ENCODE measurements around the gene C6orf89. TPM values are rescaled to one million over a fixed set of nuclear protein-coding genes. Genes with fewer than 3 reads are reported as not detected.
A peak's percentile ranks its signal among the peaks of the same experiment; 100 is the strongest.
"Not testable (repeated sequence)": the region's sequence is repeated elsewhere in the genome, so short reads cannot be mapped to it uniquely, and the experiment has no call there.

Gene C6orf89
- total RNA-seq, 1 experiment from 2014 or later: 43.6 TPM

GRCh38 chr6:36924131-36924530, 38.4 kb downstream of the C6orf89 start:
- no peak for DNase-seq (ENCODE audit: low read depth)

- DNase-seq (ENCODE audit: low read depth): no peak
These were observed 39.1 kb downstream of the C6orf89 start for GRCh38 chr6:36924778-36925374.

GRCh38 chr6:36925809-36926208, 40.1 kb downstream of the C6orf89 start:
- no peak for DNase-seq (ENCODE audit: low read depth)

- no peak for DNase-seq (ENCODE audit: low read depth)
These were observed 41.2 kb downstream of the C6orf89 start for GRCh38 chr6:36926708-36927513.

GRCh38 chr6:36927691-36928546, 42.2 kb downstream of the C6orf89 start:
- peak; percentile 72 for DNase-seq (ENCODE audit: low read depth)

- DNase-seq (ENCODE audit: low read depth): peak; percentile 33
These were observed 42.8 kb downstream of the C6orf89 start for GRCh38 chr6:36928547-36928918.

GRCh38 chr6:36929152-36929551, 43.4 kb downstream of the C6orf89 start:
- DNase-seq (ENCODE audit: low read depth): no peak

GRCh38 chr6:36929607-36930006, 43.9 kb downstream of the C6orf89 start:
- DNase-seq (ENCODE audit: low read depth): peak; percentile 48

GRCh38 chr6:36930483-36930882, 44.7 kb downstream of the C6orf89 start:
- DNase-seq (ENCODE audit: low read depth): no peak

GRCh38 chr6:36933102-36933501, 47.4 kb downstream of the C6orf89 start:
- DNase-seq (ENCODE audit: low read depth): peak; percentile 61

- DNase-seq (ENCODE audit: low read depth): no peak
These were observed 47.8 kb downstream of the C6orf89 start for GRCh38 chr6:36933519-36933918.

GRCh38 chr6:36934901-36935300, 49.1 kb downstream of the C6orf89 start:
- no peak for DNase-seq (ENCODE audit: low read depth)

- no peak for DNase-seq (ENCODE audit: low read depth)
These were observed 51.1 kb downstream of the C6orf89 start for GRCh38 chr6:36936824-36937223.

- DNase-seq (ENCODE audit: low read depth): no peak
These were observed 52.1 kb downstream of the C6orf89 start for GRCh38 chr6:36937896-36938295.

- peak; percentile 73 for DNase-seq (ENCODE audit: low read depth)
These were observed 52.8 kb downstream of the C6orf89 start for GRCh38 chr6:36938536-36938935.

GRCh38 chr6:36939005-36939404, 53.3 kb downstream of the C6orf89 start:
- not testable (repeated sequence) for DNase-seq (ENCODE audit: low read depth)

- DNase-seq (ENCODE audit: low read depth): no peak
These were observed 54.3 kb downstream of the C6orf89 start for GRCh38 chr6:36940027-36940426.

GRCh38 chr6:36941561-36941960, 55.8 kb downstream of the C6orf89 start:
- DNase-seq (ENCODE audit: low read depth): not testable (repeated sequence)

- DNase-seq (ENCODE audit: low read depth): not testable (repeated sequence)
These were observed 56.6 kb downstream of the C6orf89 start for GRCh38 chr6:36942329-36942728.

- no peak for DNase-seq (ENCODE audit: low read depth)
These were observed 58.9 kb downstream of the C6orf89 start for GRCh38 chr6:36944650-36945049.

- no peak for DNase-seq (ENCODE audit: low read depth)
These were observed 59.5 kb downstream of the C6orf89 start for GRCh38 chr6:36945301-36945700.

GRCh38 chr6:36946526-36946925, 60.8 kb downstream of the C6orf89 start:
- no peak for DNase-seq (ENCODE audit: low read depth)
